IMR-90 (cell line): ENCODE measurements around the gene SORL1. TPM values are rescaled to one million over a fixed set of nuclear protein-coding genes. Genes with fewer than 3 reads are reported as not detected.

Experiments used
- ATAC-seq: fragments of 200-7000 bp; cut with Tn5 transposase; 2 replicates; pipeline ENCODE4 v1.9.1; 2020; ENCODE audit warnings: low read depth, mild to moderate bottlenecking, moderate library complexity
- BruUV-seq: library from RNA; stranded (reverse); fragments of 400-500 nt; replicated peaks from 2 replicates; lab custom pipeline; 2021; lab: Mats Ljungman, UMichigan
- CTCF ChIA-PET: fragments of 300-600 bp; formaldehyde crosslinking; extraction: SDS; loops from one replicate; lab custom pipeline; 2021; ENCODE audit warnings: antibody characterized with exemption; lab: Yijun Ruan, JAX
- POLR2A ChIA-PET: fragments of 300-600 bp; sonication (Branson Sonifier 250); formaldehyde crosslinking; loops from one replicate; lab custom pipeline; 2022; ENCODE audit warnings: antibody characterized with exemption; ENCODE audit not compliant: unreplicated experiment; lab: Charles Lee
- DNase-seq: peaks from one replicate; pipeline ENCODE4 v3.0.0; 2013
- H2AFZ ChIP-seq: replicated peaks from 2 replicates; pipeline ENCODE3; 2013; ENCODE audit warnings: low read length, mild to moderate bottlenecking; ENCODE audit not compliant: poor library complexity
- H2AK5ac ChIP-seq: 2 replicates; pipeline ENCODE4 v1.6.1; 2013; ENCODE audit warnings: low read depth, low read length, inconsistent platforms
- H2AK9ac ChIP-seq: replicated peaks from 2 replicates; pipeline ENCODE3; 2013; ENCODE audit warnings: mild to moderate bottlenecking, low read depth, low read length, moderate library complexity; ENCODE audit not compliant: poor library complexity
- H2BK120ac ChIP-seq: 2 replicates; pipeline ENCODE4 v1.6.1; 2013; ENCODE audit warnings: low read depth, low read length, inconsistent platforms
- H2BK15ac ChIP-seq: 3 replicates; pipeline ENCODE4 v1.6.1; 2013; ENCODE audit warnings: low read depth, low read length, inconsistent platforms
- H2BK20ac ChIP-seq: 2 replicates; pipeline ENCODE4 v1.6.1; 2013; ENCODE audit warnings: low read depth, mild to moderate bottlenecking, inconsistent platforms, low read length, moderate library complexity
- H2BK5ac ChIP-seq: 2 replicates; pipeline ENCODE4 v1.6.1; 2013; ENCODE audit warnings: mild to moderate bottlenecking, low read depth, low read length, inconsistent platforms; ENCODE audit not compliant: poor library complexity, severe bottlenecking
- H3K14ac ChIP-seq: replicated peaks from 2 replicates; pipeline ENCODE4 v1.6.1; 2013; ENCODE audit warnings: low read depth, low read length, inconsistent platforms
- H3K18ac ChIP-seq: 2 replicates; pipeline ENCODE4 v1.6.1; 2013; ENCODE audit warnings: low read depth, low read length, control low read depth
- H3K23ac ChIP-seq: 2 replicates; pipeline ENCODE4 v1.6.1; 2013; ENCODE audit warnings: low read depth, low read length, inconsistent platforms
- H3K27ac ChIP-seq: 2 replicates; pipeline ENCODE4 v1.5.1; 2013; ENCODE audit warnings: mild to moderate bottlenecking, control low read depth, low read length; ENCODE audit not compliant: insufficient read depth
- H3K27me3 ChIP-seq: 2 replicates; pipeline ENCODE4 v1.6.1; 2013; ENCODE audit warnings: low read length; ENCODE audit not compliant: control insufficient read depth, insufficient read depth
- H3K36me3 ChIP-seq: 2 replicates; pipeline ENCODE4 v1.6.1; 2013; ENCODE audit warnings: low read length, mixed read lengths; ENCODE audit not compliant: control insufficient read depth, insufficient read depth
- H3K4ac ChIP-seq: 2 replicates; pipeline ENCODE4 v1.6.1; 2013; ENCODE audit warnings: low read depth, low read length, inconsistent platforms
- H3K4me1 ChIP-seq: 2 replicates; pipeline ENCODE4 v1.6.1; 2013; ENCODE audit warnings: low read length, mixed read lengths; ENCODE audit not compliant: control insufficient read depth, insufficient read depth
- H3K4me2 ChIP-seq: 2 replicates; pipeline ENCODE4 v1.6.1; 2013; ENCODE audit warnings: low read depth, mild to moderate bottlenecking, control low read depth, low read length, moderate library complexity
- H3K4me3 ChIP-seq: 2 replicates; pipeline ENCODE4 v1.5.1; 2013; ENCODE audit warnings: low read depth, mild to moderate bottlenecking, control low read depth, low read length, moderate library complexity; ENCODE audit not compliant: insufficient read depth
- H3K56ac ChIP-seq: 2 replicates; pipeline ENCODE4 v1.6.1; 2013; ENCODE audit warnings: low read length, inconsistent platforms; ENCODE audit not compliant: insufficient read depth; ENCODE audit errors: extremely low read depth
- H3K79me1 ChIP-seq, 2 experiments: 2 replicates each; pipeline ENCODE4 v1.6.1; 2013; ENCODE audit warnings: low read length in 2 of 2, inconsistent platforms in 1 of 2, low read depth in 1 of 2
- H3K9ac ChIP-seq: 2 replicates; pipeline ENCODE4 v1.6.1; 2013; ENCODE audit warnings: low read depth, low read length, control low read depth
- H3K9me1 ChIP-seq: 2 replicates; pipeline ENCODE4 v1.6.1; 2013; ENCODE audit warnings: low read length, inconsistent platforms; ENCODE audit not compliant: insufficient read depth
- H3K9me3 ChIP-seq: 2 replicates; pipeline ENCODE4 v1.6.1; 2013; ENCODE audit warnings: low read length; ENCODE audit not compliant: control insufficient read depth, insufficient read depth
- H4K20me1 ChIP-seq: 2 replicates; pipeline ENCODE4 v1.6.1; 2013; ENCODE audit warnings: low read length, inconsistent platforms; ENCODE audit not compliant: insufficient read depth
- H4K5ac ChIP-seq: 2 replicates; pipeline ENCODE4 v1.6.1; 2013; ENCODE audit warnings: mild to moderate bottlenecking, low read depth, low read length, control low read depth
- H4K8ac ChIP-seq, 2 experiments: 2 replicates each; pipeline ENCODE4 v1.6.1; 2013; ENCODE audit warnings: low read depth in 2 of 2, low read length in 2 of 2, control low read depth in 1 of 2, inconsistent platforms in 1 of 2
- H4K91ac ChIP-seq: 2 replicates; pipeline ENCODE4 v1.6.1; 2013; ENCODE audit warnings: low read depth, low read length, inconsistent platforms; ENCODE audit not compliant: insufficient read depth
- FOS ChIP-seq: fragments of 150-350 bp; IDR thresholded peaks from 2 replicates; pipeline ENCODE4 v1.6.1; 2016; ENCODE audit warnings: low read depth, low read length
- MAFK ChIP-seq: IDR thresholded peaks from 2 replicates; pipeline ENCODE4 v1.6.1; 2012; ENCODE audit warnings: low read depth, low read length, improper control_type of control experiment
- WGBS, 2 experiments: methylation state at CpG; one replicate each; pipeline versions ENCODE4 v1.1.5 to v1.1.7; 2013; ENCODE audit warnings: missing lambda C conversion rate in 2 of 2; ENCODE audit not compliant: insufficient read length in 1 of 2; ENCODE audit errors: extremely low coverage in 2 of 2; 5-methylcytosine and 5-hydroxymethylcytosine counted together
- dilution Hi-C: fragments of 300-500 bp; cut with HindIII; formaldehyde crosslinking; loops from one replicate; pipeline ENCODE4 v1.14.3; 2018; ENCODE audit warnings: low sequenced_read_pairs; ENCODE audit not compliant: unreplicated experiment
- in situ Hi-C: fragments of 300-500 bp; cut with MboI; formaldehyde crosslinking; loops from 3 replicates; pipeline ENCODE4 v1.14.3; 2019; ENCODE audit warnings: low sequenced_read_pairs, inconsistent platforms, mixed read lengths
- intact Hi-C: fragments of 100-400 bp; cut with micrococcal nuclease; formaldehyde crosslinking; loops from 2 replicates; pipeline ENCODE4 v1.10.0; 2022
- polyA plus RNA-seq, 3 experiments: library from polyadenylated mRNA; depleted of rRNA; stranded (reverse); fragments of >200 nt; gene quantifications; 2 replicates each; pipeline ENCODE4 v1.2.3, GENCODE V29; 2012; ENCODE audit warnings: low replicate concordance in 1 of 3
- total RNA-seq: library from RNA; depleted of rRNA; stranded (reverse); fragments of >200 nt; gene quantifications from 2 replicates; pipeline ENCODE4 v1.2.3, GENCODE V29; 2012

SORL1 gene
- total and polyA plus RNA-seq, 2 of the 4 experiments (the other 2 are of a cell fraction), result 1.0 to 2.0 TPM

DNA sequence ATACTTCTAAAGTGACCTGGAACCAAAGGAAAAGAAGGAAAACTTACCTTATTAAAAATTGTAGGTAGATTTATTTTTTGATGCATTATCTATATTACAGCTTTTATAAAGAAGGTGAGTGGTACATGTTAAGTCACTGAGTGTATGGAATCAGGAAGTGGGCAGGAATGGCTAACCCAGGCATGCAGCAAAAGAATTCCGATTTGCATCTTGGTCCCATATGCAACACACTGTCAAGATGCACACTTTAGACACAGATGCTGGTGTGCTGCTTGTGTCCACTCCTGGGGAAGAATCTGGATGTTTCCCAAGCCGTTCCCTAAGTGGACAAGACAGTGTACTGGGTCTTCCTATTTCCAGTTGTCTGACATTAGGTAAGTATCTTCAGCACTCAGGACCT lies 100.5 kb downstream of the SORL1 start:
- Histone ChIP-seq H2AFZ (no peak overlapping the region), H3K23ac (no peak overlapping the region; the same call in 1 of the 2 replicates), H4K91ac (no peak overlapping the region), H2BK15ac (no peak overlapping the region), H3K56ac (no peak overlapping the region), H3K4me3 (no peak overlapping the region), H3K27ac (no peak overlapping the region), H4K8ac (no peak overlapping the region), H3K9me1 (no peaks in the 10 kb centered on the region; the same call in 1 of the 2 replicates), H3K9me3 (no peaks in the 10 kb centered on the region), H3K4me1 (no peaks in the 10 kb centered on the region), H4K5ac (no peak overlapping the region), H2AK5ac (no peak overlapping the region), H3K79me1 (no peaks in the 10 kb centered on the region), H4K20me1 (no peaks in the 10 kb centered on the region), H3K14ac (no peak overlapping the region; the same call in 1 of the 2 replicates), H3K4me2 (no peak overlapping the region), H3K27me3 (no peaks in the 10 kb centered on the region; the same call in none of the 2 replicates), H2BK120ac (no peak overlapping the region), H3K36me3 (no peaks in the 10 kb centered on the region), H3K18ac (no peak overlapping the region), H2AK9ac (no peak overlapping the region), H2BK20ac (no peak overlapping the region), H2BK5ac (no peak overlapping the region), H3K9ac (no peak overlapping the region), H3K4ac (no peak overlapping the region)
- WGBS, 2 experiments, result no CpG with 5 or more reads among the region's 2 CpGs
- in situ Hi-C loops (no loop called here), dilution Hi-C loops (no loop called here), intact Hi-C loops (no loop called here)
- ChIA-PET POLR2A (no interaction called here), CTCF (no interaction called here)
- no peak for DNase-seq
- no TSS peak for BruUV-seq
- ATAC-seq, result no peak
- TF ChIP-seq FOS, result no peak
- no peak for TF ChIP-seq MAFK
